Measurements from ENCODE around the gene VSIR. TPM values are rescaled to one million over a fixed set of nuclear protein-coding genes. Genes with fewer than 3 reads are reported as not detected.

Gene VSIR
- total and polyA plus RNA-seq, 8 donors, result 14.2 to 103 (median 16.2) TPM

- Histone ChIP-seq H3K9me3 (no peaks in the 10 kb centered on the region), H3K27ac (no peak overlapping the region), H3K4me1 (peaks cover 0 to 22% (median 2%) of the 10 kb centered on the region in 4 donors), H3K4me3 (no peak overlapping the region), H3K27me3 (no peaks in the 10 kb centered on the region), H3K36me3 (peaks cover 92 to 100% (median 100%) of the 10 kb centered on the region in 4 donors)
- TF ChIP-seq EP300 (IDR thresholded peaks at IDR 0.05), result no peak
- no peak for TF ChIP-seq POLR2A (IDR thresholded peaks at IDR 0.05)
- TF ChIP-seq POLR2AphosphoS5 (IDR thresholded peaks at IDR 0.05), result no peak
- no peak for TF ChIP-seq CTCF (IDR thresholded peaks at IDR 0.05)
- WGBS, 5 donors, result 80 to 86% (median 85%) methylated on average over 6 of the region's 6 CpGs
- intact Hi-C loops (cut with DNase I; ENCODE audit: low total_unique reads), result no loop called here
- DNase-seq, result no peak
Measured at GRCh38 chr10:71819985-71820384, 46.7 kb upstream of the VSIR start.

GRCh38 chr10:71819441-71819861 is 46.1 kb upstream of the VSIR start:
- no peak for DNase-seq
- Histone ChIP-seq H3K27ac (peak overlapping the region in 2 of 5 donors; percentile 53), H3K27me3 (no peaks in the 10 kb centered on the region), H3K4me3 (no peak overlapping the region), H3K4me1 (peaks cover 0 to 22% (median 2%) of the 10 kb centered on the region in 4 donors), H3K9me3 (no peaks in the 10 kb centered on the region), H3K36me3 (peaks cover 86 to 100% (median 99%) of the 10 kb centered on the region in 4 donors)
- 90 to 98% (median 94%) methylated on average over 17 to 18 of the region's 18 CpGs for whole genome bisulfite sequencing, 5 donors
- no peak for TF ChIP-seq POLR2A (IDR thresholded peaks at IDR 0.05)
- TF ChIP-seq CTCF (IDR thresholded peaks at IDR 0.05), result no peak
- TF ChIP-seq EP300 (IDR thresholded peaks at IDR 0.05), result no peak
- no peak for TF ChIP-seq POLR2AphosphoS5 (IDR thresholded peaks at IDR 0.05)
- intact Hi-C loops (cut with DNase I; ENCODE audit: low total_unique reads), result no loop called here

GRCh38 chr10:71818674-71819260 is 45.4 kb upstream of the VSIR start:
- Histone ChIP-seq H3K27ac (peak overlapping the region in 2 of 5 donors; percentile 53), H3K9me3 (no peaks in the 10 kb centered on the region), H3K4me1 (peaks cover 0 to 26% (median 4%) of the 10 kb centered on the region in 4 donors), H3K36me3 (peaks cover 80 to 93% (median 92%) of the 10 kb centered on the region in 4 donors), H3K27me3 (no peaks in the 10 kb centered on the region), H3K4me3 (no peak overlapping the region)
- WGBS, 5 donors, result 85 to 96% (median 91%) methylated on average over 9 to 14 of the region's 14 CpGs
- TF ChIP-seq CTCF (IDR thresholded peaks at IDR 0.05) (no peak), EP300 (IDR thresholded peaks at IDR 0.05) (no peak), POLR2A (IDR thresholded peaks at IDR 0.05) (no peak), POLR2AphosphoS5 (IDR thresholded peaks at IDR 0.05) (no peak)
- intact Hi-C loops (cut with DNase I; ENCODE audit: low total_unique reads), result no loop called here
- no peak for DNase-seq

- Histone ChIP-seq H3K9me3 (no peaks in the 10 kb centered on the region), H3K27me3 (no peaks in the 10 kb centered on the region), H3K27ac (peak overlapping the region in 4 of 5 donors; percentile 17 to 53 (median 44)), H3K36me3 (peaks cover 72 to 91% (median 85%) of the 10 kb centered on the region in 4 donors), H3K4me3 (no peak overlapping the region), H3K4me1 (peaks cover 0 to 28% (median 7%) of the 10 kb centered on the region in 4 donors)
- intact Hi-C loops (cut with DNase I; ENCODE audit: low total_unique reads), result no loop called here
- whole genome bisulfite sequencing, 5 donors, result 73 to 89% (median 75%) methylated on average over 9 of the region's 9 CpGs
- DNase-seq, result no peak
- no peak for TF ChIP-seq POLR2A (IDR thresholded peaks at IDR 0.05)
- TF ChIP-seq POLR2AphosphoS5 (IDR thresholded peaks at IDR 0.05), result no peak
- TF ChIP-seq CTCF (IDR thresholded peaks at IDR 0.05), result no peak
- no peak for TF ChIP-seq EP300 (IDR thresholded peaks at IDR 0.05)
Measured at GRCh38 chr10:71817831-71818655, 44.7 kb upstream of the VSIR start.
